HuH-7 (cell line): Measurements from ENCODE around the gene ARHGAP33.
"Not testable (repeated sequence)": the region's sequence is repeated elsewhere in the genome, so short reads cannot be mapped to it uniquely, and the experiment has no call there.

ENCODE experiments used
- DNase-seq: peaks from one replicate; pipeline ENCODE4 v3.0.0; 2011; ENCODE audit warnings: low spot score

ARHGAP33 gene

DNA sequence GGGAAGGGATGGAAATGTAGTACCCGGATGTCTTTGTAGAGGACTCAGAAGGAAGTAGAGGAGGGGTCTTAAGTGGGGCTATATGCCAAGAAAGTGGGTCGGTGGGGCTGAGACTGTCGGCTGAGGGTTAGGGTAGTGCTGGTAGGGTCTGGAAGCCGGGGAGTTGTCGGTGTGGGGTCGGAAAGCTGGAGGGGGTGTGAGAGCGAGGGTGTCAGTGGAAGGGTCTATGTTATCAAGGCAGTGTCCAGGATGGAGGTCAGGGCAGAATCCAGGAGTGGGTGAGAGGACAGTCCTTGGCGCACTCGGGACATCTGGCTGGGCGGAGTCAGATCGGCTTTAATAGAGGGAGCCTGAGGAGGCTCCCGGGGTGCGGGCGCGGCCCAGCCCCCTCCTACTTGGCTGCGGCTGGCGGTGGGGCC lies 20.2 kb upstream of the ARHGAP33 start:
- DNase-seq, result no peak

GRCh38 chr19:35755550-35756376 lies 19.6 kb upstream of the ARHGAP33 start:
- DNase-seq, result no peak

- no peak for DNase-seq
Measured at GRCh38 chr19:35756377-35757230, 18.8 kb upstream of the ARHGAP33 start, which contains the start of gene HSPB6. HSPB6 (minus strand) TSS chr19:35757029; CDS start chr19:35757008, 21 bp downstream.

- no peak for DNase-seq
Measured at GRCh38 chr19:35757231-35757748, 18.1 kb upstream of the ARHGAP33 start.

DNA sequence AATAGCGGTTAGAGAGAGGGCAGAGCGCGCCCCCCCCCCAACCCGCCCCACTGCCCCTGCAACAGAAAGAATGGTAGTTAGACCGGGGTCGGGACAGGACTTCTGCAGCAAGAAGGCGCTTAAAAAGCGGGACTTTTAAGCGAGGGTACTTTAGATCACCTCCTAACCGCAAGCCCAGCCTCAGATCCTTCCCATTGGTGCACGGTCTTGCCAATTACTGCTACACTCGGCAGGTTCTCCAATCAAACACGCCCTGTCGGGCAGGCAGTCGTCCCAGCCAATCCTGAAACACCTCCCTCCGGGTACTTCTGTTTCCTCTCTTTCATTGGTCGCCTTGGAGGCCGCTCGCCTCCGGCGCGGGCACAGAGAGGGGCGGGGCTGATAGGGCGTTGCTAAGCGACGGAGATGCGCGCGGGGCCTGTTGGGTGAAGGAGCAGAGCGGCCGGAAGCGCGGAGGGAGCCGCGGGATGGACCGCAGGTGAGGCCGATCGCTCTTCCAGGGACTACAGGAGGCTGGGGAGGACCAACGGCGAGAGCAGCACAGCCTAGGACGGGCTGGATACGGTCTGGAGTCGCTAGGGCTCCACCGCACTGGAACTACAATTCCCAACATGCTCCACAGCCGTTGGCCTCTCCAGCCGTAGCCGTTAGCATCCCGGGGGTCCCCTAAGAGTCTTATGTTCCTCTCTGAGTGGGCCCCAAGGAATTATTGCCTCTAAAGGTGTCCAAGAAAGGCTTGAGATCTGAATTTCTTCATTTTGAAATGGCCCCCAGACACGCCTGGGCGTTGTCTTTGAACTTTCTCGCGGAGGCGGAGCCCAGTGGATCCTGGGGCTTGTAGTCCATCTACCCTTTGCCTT lies 17.4 kb upstream of the ARHGAP33 start, which contains the start of gene PROSER3:
Gene PROSER3, plus strand, starts transcription at position 428 of the 860 bp plus-strand sequence. Its CDS starts 40 bp downstream, at position 468.
- DNase-seq, result peak; percentile 100

GRCh38 chr19:35759697-35760096 lies 15.7 kb upstream of the ARHGAP33 start:
- DNase-seq, result no peak

GRCh38 chr19:35760711-35761349 lies 14.5 kb upstream of the ARHGAP33 start:
- no peak for DNase-seq

GRCh38 chr19:35764432-35765315 lies 10.7 kb upstream of the ARHGAP33 start:
- DNase-seq, result no peak

DNA sequence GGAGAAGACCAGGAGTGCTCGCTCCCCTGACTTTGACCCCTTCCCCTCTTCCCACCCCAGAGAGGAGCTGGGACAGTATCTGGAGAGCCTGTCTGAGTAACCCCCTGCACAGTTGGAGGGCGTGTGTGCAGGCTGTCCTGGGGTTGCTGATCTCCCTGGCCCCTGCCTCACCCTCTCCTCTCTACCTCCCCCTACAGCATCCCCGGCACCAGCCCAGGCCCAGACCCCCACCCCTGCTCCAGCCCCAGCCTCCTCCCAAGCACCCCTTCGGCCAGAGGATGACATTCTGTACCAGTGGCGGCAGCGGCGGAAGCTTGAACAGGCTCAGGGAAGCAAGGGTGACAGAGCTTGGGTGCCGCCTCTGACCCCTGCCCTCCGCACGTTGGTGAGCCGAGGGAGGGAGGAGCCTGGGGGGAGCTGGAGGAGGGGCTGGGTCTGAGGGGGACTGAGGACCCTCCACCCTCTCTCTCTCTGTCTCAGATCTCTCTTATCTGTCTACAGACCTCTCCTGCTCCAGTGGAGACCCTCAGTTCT lies 8.7 kb upstream of the ARHGAP33 start:
- DNase-seq, result no peak

DNA sequence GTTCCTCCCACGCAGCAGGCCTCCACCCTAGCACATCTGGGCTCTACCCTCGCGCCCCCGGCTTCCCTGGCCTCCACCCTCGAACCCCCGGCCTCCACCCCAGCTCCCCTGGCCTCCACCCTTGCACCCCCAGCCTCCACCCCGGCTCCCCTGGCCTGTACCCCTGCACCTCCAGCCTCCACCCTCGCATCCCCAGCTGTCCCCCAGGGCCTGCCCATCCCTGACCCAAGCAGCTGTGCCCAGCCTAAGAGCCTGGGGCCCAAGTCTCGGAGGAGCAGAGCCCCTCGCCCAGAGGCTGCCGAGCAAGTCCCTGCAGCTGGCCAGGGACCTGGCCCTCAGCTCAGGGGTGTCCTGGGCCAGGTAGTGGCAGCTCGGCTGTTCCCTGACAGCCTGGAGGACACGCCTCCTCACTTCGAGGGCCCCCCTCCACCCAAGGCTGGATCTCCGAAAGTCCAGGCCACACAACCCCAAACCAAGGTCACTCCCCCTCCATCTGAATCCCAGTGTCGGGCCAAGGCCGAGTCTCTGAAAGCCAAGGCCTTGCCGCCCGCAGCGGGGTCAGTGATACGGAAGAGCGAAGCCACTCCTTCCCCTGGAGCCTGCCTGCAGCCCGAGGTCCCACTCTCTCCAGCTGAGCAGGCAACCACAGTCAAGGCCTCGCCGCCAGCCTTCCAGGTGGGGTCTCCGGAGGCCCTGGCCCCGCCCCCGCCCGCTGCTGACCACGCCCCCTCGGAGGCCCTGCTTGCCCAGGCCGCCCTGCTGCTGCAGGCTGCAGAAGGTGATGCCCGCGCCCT lies 7.9 kb upstream of the ARHGAP33 start:
- DNase-seq, result no peak

DNA sequence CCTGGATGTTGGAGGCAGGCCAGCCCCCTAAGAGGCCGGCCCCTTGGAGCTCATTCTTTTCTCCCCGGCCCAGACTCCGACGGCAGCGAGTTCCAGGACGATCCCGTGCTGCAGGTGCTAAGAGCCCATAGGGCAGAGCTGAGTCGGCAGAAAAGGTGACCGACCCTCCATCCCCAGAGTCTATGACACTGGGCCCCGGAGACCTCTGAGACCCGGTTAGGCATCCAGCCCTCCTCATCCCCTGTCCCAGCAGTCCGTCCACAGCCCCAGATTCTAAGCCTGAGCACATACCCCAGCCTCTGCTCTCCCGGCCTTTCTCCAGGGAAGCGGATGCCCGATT lies 7.3 kb upstream of the ARHGAP33 start:
- DNase-seq, result no peak

DNA sequence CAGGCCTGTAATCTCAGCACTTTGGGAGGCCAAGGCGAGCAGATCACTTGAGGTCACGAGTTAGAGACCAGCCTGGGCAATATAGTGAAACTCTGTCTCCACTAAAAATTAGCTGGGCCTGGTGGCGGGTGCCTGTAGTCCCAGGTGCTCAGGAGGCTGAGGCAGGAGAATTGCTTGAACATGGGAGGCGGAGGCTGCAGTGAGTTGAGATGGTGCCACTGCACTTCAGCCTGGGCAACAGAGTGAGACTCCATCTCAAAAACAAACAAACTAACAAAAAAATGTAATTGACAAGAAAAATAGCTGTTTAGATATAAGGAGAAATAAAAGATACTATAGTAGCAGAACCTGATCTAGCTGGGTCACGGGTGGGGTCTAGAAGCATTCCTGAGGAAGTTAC lies 3.0 kb upstream of the ARHGAP33 start:
- DNase-seq, result not testable (repeated sequence)

DNA sequence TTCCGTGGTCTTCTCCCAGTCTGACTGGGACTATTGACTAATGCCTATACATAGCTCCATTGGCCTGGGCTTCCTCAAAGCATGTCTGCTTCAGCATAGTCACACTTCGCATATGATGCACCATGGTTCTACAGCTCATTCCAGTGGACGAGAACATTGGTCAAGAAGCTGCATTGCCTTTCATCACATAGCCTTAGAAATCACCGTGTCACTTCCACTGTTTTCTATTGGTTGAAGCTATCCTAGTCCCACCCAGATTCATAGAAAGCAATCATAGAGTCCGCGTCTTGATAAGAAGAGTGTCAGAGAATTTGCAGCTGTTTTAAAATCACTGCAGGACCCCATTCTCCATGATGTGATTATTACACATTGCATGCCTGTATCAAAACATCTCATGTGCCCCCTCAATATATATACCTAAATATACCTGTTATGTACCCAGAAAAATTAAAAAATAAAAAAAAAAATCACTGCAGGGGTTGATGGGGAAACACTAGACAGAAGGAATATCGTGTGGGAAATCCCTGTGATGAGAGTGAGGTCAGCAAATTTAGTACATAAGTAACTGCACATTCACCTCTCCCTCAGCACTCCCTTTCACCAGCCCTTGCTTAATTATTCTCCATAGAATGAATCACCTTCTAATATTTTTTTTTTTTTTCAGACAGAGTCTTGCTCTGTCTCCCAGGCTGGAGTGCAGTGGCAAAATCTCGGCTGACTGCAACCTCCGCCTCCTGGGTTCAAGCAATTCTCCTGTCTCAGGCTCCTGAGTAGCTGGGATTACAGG lies 2.2 kb upstream of the ARHGAP33 start:
- DNase-seq, result no peak

DNA sequence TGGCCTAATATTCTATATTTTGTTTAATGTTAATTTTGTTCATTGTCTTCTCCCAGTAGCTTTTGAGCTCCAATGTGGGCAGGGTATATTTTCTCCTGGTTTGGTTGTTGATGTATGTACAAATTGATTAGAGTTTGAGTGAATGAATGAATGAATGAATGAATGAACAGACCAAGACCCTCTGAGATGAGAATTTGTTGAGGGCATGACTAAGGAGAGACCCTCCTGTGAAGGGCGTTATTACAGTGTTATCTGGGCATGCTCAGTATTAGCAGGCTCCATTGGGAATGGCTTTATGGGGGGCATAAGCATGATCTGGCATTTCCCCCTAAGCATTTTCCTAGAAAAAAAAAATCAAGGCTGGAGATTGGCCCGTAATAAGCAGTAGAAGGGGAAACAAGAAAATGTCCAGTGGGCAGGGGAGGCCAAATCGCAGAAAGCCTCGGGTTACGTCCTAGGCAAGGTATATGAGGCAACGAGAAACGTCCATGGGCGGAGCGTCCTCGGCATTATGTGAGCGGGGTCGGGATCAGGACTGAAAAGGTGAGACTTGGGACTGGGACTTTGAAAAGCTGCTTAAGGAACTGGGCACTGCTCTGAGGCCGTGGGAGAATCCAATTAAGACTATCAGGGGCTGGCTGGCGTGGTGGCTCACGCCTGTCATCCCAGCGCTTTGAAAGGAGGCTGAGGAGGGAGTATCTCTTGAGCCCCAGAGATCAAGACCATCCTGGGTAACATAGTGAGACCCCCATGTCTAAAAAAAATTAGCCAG lies 904 bp upstream of the ARHGAP33 start:
- DNase-seq, result no peak

DNA sequence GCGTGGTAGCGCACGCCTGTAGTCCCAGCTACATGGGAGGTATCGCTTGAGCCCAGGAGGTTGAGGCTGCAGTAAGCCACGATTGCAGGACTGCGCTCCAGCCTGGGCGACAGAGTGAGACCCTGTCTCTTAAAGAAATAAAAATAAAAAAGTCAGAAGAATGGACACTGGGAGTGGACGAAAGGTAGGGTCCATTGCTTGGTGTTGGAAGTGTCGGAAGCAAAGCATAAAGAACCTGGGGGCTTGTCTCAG lies 392 bp upstream of the ARHGAP33 start:
- no peak for DNase-seq

GRCh38 chr19:35776102-35776788 lies 881 bp downstream of the ARHGAP33 start:
- DNase-seq, result no peak
